Measurements from ENCODE around the gene FAM76B.

DNA sequence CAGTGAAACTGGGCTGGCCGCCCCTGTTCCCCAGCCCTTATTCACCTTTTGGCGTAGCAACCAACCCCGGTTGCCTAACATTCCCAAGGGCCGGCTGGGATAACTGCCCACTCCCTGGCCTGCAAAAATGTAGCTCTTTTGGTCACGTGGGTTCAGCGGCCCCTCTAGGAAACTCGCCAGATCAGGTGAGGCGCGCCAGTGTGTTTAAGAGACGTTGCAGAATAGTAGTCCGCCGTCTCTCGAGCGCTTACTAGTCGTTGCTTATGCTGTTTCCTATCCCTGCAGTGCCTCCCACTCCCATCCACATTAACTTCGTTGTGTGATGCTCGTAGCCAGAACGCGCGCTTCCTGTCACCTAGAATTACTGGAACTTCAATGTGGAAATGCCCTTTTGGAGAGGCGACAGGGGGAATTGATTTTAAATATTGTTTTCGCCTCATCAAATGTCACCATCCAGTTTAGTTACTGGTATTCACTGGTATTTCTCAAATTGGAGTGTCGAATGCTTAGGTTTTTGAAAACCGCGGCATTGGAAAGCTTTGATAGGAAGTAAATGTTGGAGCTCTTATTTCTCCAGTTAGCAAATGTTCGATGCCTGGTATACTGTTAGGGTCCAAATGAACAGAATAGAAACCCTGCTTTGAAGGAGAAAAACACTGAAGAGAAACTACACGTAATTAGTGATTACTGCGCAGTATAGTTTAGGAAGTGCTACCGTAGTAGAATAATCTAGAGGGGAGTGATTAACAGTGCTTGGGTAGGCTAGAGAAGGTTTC, 1.5 kb upstream of the FAM76B start:
- TF ChIP-seq, protein P1, sequence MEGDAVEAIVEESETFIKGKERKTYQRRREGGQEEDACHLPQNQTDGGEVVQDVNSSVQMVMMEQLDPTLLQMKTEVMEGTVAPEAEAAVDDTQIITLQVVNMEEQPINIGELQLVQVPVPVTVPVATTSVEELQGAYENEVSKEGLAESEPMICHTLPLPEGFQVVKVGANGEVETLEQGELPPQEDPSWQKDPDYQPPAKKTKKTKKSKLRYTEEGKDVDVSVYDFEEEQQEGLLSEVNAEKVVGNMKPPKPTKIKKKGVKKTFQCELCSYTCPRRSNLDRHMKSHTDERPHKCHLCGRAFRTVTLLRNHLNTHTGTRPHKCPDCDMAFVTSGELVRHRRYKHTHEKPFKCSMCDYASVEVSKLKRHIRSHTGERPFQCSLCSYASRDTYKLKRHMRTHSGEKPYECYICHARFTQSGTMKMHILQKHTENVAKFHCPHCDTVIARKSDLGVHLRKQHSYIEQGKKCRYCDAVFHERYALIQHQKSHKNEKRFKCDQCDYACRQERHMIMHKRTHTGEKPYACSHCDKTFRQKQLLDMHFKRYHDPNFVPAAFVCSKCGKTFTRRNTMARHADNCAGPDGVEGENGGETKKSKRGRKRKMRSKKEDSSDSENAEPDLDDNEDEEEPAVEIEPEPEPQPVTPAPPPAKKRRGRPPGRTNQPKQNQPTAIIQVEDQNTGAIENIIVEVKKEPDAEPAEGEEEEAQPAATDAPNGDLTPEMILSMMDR (IDR thresholded peaks at IDR 0.05) = no peak
- TF ChIP-seq EZH2 (IDR thresholded peaks at IDR 0.05) (no peak), EZH2phosphoT487 (IDR thresholded peaks at IDR 0.05) (no peak)
